GM19239 (cell line): ENCODE measurements around the gene CCDC85B.

Source experiments
- DNase-seq: peaks from one replicate; pipeline ENCODE4 v3.0.0; 2011; ENCODE audit warnings: low spot score; ENCODE audit not compliant: insufficient read length
- FAIRE-seq: peaks from 2 replicates; lab custom pipeline; 2011; peaks lifted over from hg19 to GRCh38; lab: Jason Lieb, UNC

The CCDC85B gene

GRCh38 chr11:65856689-65857499 lies 33.6 kb upstream of the CCDC85B start:
- FAIRE-seq, result peak; percentile 53
- peak; percentile 75 for DNase-seq

- FAIRE-seq (no peak), DNase-seq (no peak)
Observed at GRCh38 chr11:65857500-65857852, 33.0 kb upstream of the CCDC85B start.

- peak; percentile 77 for DNase-seq
- FAIRE-seq, result peak; percentile 91
Observed at GRCh38 chr11:65857853-65858680, 32.4 kb upstream of the CCDC85B start, which contains the start of gene CFL1. Gene CFL1, minus strand, starts transcription at chr11:65858180. Its CDS starts 81 bp downstream, at chr11:65858099.

- FAIRE-seq (no peak), DNase-seq (no peak)
Observed at GRCh38 chr11:65858681-65859087, 31.8 kb upstream of the CCDC85B start.

GRCh38 chr11:65859095-65859811 lies 31.2 kb upstream of the CCDC85B start:
- DNase-seq (peak; percentile 82), FAIRE-seq (peak; percentile 94)

GRCh38 chr11:65859812-65860277 lies 30.6 kb upstream of the CCDC85B start:
- DNase-seq (no peak), FAIRE-seq (no peak)

GRCh38 chr11:65860278-65861164 lies 30.0 kb upstream of the CCDC85B start, which contains the start of gene MUS81:
Gene MUS81, plus strand, starts transcription at chr11:65860433. Its CDS starts 321 bp downstream, at chr11:65860754.
- FAIRE-seq (peak; percentile 92), DNase-seq (peak; percentile 91)

- FAIRE-seq (no peak), DNase-seq (no peak)
Observed at GRCh38 chr11:65861165-65861505, 29.3 kb upstream of the CCDC85B start.

GRCh38 chr11:65861533-65862183 lies 28.8 kb upstream of the CCDC85B start:
- no peak for FAIRE-seq
- DNase-seq, result no peak

GRCh38 chr11:65862191-65862735 lies 28.2 kb upstream of the CCDC85B start:
- DNase-seq (no peak), FAIRE-seq (no peak)

GRCh38 chr11:65862941-65863888 lies 27.3 kb upstream of the CCDC85B start:
- no peak for FAIRE-seq
- no peak for DNase-seq

GRCh38 chr11:65863889-65864705 lies 26.4 kb upstream of the CCDC85B start:
- no peak for FAIRE-seq
- no peak for DNase-seq

- FAIRE-seq, result no peak
- DNase-seq, result no peak
Observed at GRCh38 chr11:65864706-65865471, 25.6 kb upstream of the CCDC85B start.

- DNase-seq, result no peak
- no peak for FAIRE-seq
Observed at GRCh38 chr11:65865550-65866172, 24.8 kb upstream of the CCDC85B start.

- DNase-seq (no peak), FAIRE-seq (no peak)
Observed at GRCh38 chr11:65866509-65867283, 23.8 kb upstream of the CCDC85B start.
